Measurements from ENCODE around the gene MS4A18.
"Not testable (repeated sequence)": the region's sequence is repeated elsewhere in the genome, so short reads cannot be mapped to it uniquely, and the experiment has no call there.

DNA sequence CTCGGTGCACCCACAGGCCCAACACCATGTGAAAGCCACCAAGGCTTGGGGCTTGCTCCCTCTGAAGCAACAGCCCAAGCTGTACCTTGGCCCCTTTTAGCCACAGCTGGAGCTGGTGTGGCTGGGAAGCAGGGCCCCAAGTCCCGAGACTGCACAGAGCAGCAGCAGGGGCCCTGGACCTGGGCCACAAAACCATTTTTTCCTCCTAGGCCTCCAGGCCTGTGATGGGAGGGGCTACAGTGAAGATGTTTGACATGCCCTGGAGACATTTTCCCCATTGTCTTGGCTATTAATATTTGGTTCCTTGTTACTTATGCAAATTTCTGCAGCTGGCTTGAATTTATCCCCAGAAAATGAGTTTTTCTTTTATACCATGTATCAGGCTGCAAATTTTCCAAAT, 46.3 kb upstream of the MS4A18 start:
- not testable (repeated sequence) for TF ChIP-seq POLR2A (IDR thresholded peaks at IDR 0.05)
- TF ChIP-seq, protein P1, sequence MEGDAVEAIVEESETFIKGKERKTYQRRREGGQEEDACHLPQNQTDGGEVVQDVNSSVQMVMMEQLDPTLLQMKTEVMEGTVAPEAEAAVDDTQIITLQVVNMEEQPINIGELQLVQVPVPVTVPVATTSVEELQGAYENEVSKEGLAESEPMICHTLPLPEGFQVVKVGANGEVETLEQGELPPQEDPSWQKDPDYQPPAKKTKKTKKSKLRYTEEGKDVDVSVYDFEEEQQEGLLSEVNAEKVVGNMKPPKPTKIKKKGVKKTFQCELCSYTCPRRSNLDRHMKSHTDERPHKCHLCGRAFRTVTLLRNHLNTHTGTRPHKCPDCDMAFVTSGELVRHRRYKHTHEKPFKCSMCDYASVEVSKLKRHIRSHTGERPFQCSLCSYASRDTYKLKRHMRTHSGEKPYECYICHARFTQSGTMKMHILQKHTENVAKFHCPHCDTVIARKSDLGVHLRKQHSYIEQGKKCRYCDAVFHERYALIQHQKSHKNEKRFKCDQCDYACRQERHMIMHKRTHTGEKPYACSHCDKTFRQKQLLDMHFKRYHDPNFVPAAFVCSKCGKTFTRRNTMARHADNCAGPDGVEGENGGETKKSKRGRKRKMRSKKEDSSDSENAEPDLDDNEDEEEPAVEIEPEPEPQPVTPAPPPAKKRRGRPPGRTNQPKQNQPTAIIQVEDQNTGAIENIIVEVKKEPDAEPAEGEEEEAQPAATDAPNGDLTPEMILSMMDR (IDR thresholded peaks at IDR 0.05), result not testable (repeated sequence)

Data from body of pancreas (tissue), 4 donors.